Stromal cell of bone marrow (primary cell): Measurements from ENCODE around the gene CORO2B.

ENCODE experiments used
- DNase-seq: peaks from one replicate; pipeline ENCODE4 v3.0.0-alpha.2; 2012; ENCODE audit warnings: low read depth

The CORO2B gene

GRCh38 chr15:68774521-68775235, 195.9 kb downstream of the CORO2B start:
- DNase-seq, result no peak

- no peak for DNase-seq
Observed at GRCh38 chr15:68775236-68775577, 196.4 kb downstream of the CORO2B start.

GRCh38 chr15:68775671-68776476, 197.1 kb downstream of the CORO2B start:
- peak; percentile 46 for DNase-seq

GRCh38 chr15:68776477-68777270, 197.9 kb downstream of the CORO2B start:
- no peak for DNase-seq
